Heart left ventricle (tissue), 13 donors: ENCODE results near the gene GALNTL6.

Experiments used
- CTCF ChIP-seq, 12 donors: fragments of 200-600 bp; sonication (generic) in 4 of 12; IDR thresholded peaks; one replicate each; pipeline versions ENCODE4 v1.5.0 to v1.8.0; 2018 to 2022; ENCODE audit warnings: antibody characterized with exemption in 12 of 12, mild to moderate bottlenecking in 5 of 12
- POLR2A ChIP-seq, 2 donors: fragments of 450-650 bp; IDR thresholded peaks; one replicate each; pipeline ENCODE4 v1.6.1; 2017; ENCODE audit warnings: antibody characterized with exemption in 2 of 2, mild to moderate bottlenecking in 2 of 2, moderate library complexity in 2 of 2
- donor health status: ischemic (EF 13 %, LVEDD 7.1; RV severe dilation, severe dysfunction).
- donor health status: DM: no; HTN: yes; CAD: no.
- donor health status: DM: no; HTN: no; CAD: no.
- donor health status: ischemic (EF 25% LVEDD 6.9; RV normal size, moderate dysfunction).
- donor health status: ischemic (EF 25% LVEDD 5.7; RV mildly dilated, moderate dysfunction).
- donor health status: ischemic (EF 35%, LVEDD 5.7; RV mildly dilated, moderate dysfunction).
- donor health status: nonischemic (EF 11% LVEDD 7.7; RV severe dilation, severe dysfunction).
- donor health status: DM: yes; HTN: yes; CAD: no.
- donor health status: PGD.
- donor health status: ischemic (EF 29% LVEDD 5.4; RV normal size, mild dysfunction).
- donor health status: nonischemic (EF 23%, LVEDD 6.1; RV moderate dilation, normal function).

- TF ChIP-seq CTCF (IDR thresholded peaks at IDR 0.05), result no peak
- no peak for TF ChIP-seq POLR2A (IDR thresholded peaks at IDR 0.05)
Observed at GRCh38 chr4:172009446-172010230, 196.4 kb downstream of the GALNTL6 start.
